Smooth muscle cell (in vitro differentiated cells): Measurements from ENCODE around the gene ZAP70. TPM values are rescaled to one million over a fixed set of nuclear protein-coding genes. Genes with fewer than 3 reads are reported as not detected.

Experiments
- DNase-seq: peaks from one replicate; lab custom pipeline; 2025; ENCODE audit not compliant: unreplicated experiment; lab: John Stamatoyannopoulos, UW
- H2AFZ ChIP-seq: fragments of 200-600 bp; sonication (generic); 2 replicates; pipeline ENCODE4 v1.6.0; 2016; ENCODE audit warnings: antibody characterized with exemption, low read depth, mild to moderate bottlenecking
- H3F3A ChIP-seq: fragments of 200-600 bp; sonication (generic); 2 replicates; pipeline ENCODE4 v1.6.0; 2017; ENCODE audit warnings: antibody characterized with exemption, low read depth
- H3K27ac ChIP-seq: fragments of 200-600 bp; sonication (generic); 2 replicates; pipeline ENCODE4 v1.5.1; 2016; ENCODE audit warnings: low read depth, mild to moderate bottlenecking
- H3K27me3 ChIP-seq: fragments of 200-600 bp; sonication (generic); 2 replicates; pipeline ENCODE4 v1.6.1; 2016; ENCODE audit warnings: low read depth, mild to moderate bottlenecking
- H3K36me3 ChIP-seq: fragments of 200-600 bp; sonication (generic); 2 replicates; pipeline ENCODE4 v1.5.1; 2016; ENCODE audit warnings: low read depth
- H3K4me1 ChIP-seq: fragments of 200-600 bp; sonication (generic); 2 replicates; pipeline ENCODE4 v1.5.1; 2016; ENCODE audit warnings: low read depth
- H3K4me2 ChIP-seq: fragments of 200-600 bp; sonication (generic); 2 replicates; pipeline ENCODE4 v1.6.0; 2016; ENCODE audit warnings: mild to moderate bottlenecking
- H3K4me3 ChIP-seq: fragments of 200-600 bp; sonication (generic); 2 replicates; pipeline ENCODE4 v1.5.1; 2016; ENCODE audit warnings: mild to moderate bottlenecking
- H3K79me2 ChIP-seq: fragments of 200-600 bp; sonication (generic); 2 replicates; pipeline ENCODE4 v1.6.0; 2016; ENCODE audit warnings: low read depth, mild to moderate bottlenecking
- H3K9ac ChIP-seq: fragments of 200-600 bp; sonication (generic); 2 replicates; pipeline ENCODE4 v1.6.0; 2016; ENCODE audit warnings: low read depth
- H3K9me3 ChIP-seq: fragments of 200-600 bp; sonication (generic); replicated peaks from 2 replicates; pipeline ENCODE4 v1.5.1; 2016; ENCODE audit warnings: low read depth
- H4K20me1 ChIP-seq: fragments of 200-600 bp; sonication (generic); 2 replicates; pipeline ENCODE4 v1.6.0; 2016; ENCODE audit warnings: low read depth
- CTCF ChIP-seq: fragments of 200-600 bp; sonication (generic); IDR thresholded peaks from 2 replicates; pipeline ENCODE4 v1.5.1; 2017; ENCODE audit warnings: borderline replicate concordance, mild to moderate bottlenecking, antibody characterized with exemption; ENCODE audit not compliant: insufficient read depth, poor library complexity, severe bottlenecking
- WGBS: methylation state at CpG from one replicate; pipeline ENCODE4 v1.1.7; 2016; ENCODE audit warnings: low lambda C conversion rate; 5-methylcytosine and 5-hydroxymethylcytosine counted together
- polyA plus RNA-seq: library from polyadenylated mRNA; unstranded; fragments of >200 nt; fragmentation: Nextera tagmentation; extraction: Ambion mirVana; gene quantifications from 2 replicates; pipeline ENCODE4 v1.2.1, GENCODE V29; 2016
- total RNA-seq: library from RNA; depleted of rRNA; stranded (reverse); fragments of >200 nt; gene quantifications from 2 replicates; pipeline ENCODE4 v1.2.3, GENCODE V29; 2014

ZAP70 gene
- total and polyA plus RNA-seq, 2 experiments from 2014 or later: 0.24 to 0.40 TPM

DNA sequence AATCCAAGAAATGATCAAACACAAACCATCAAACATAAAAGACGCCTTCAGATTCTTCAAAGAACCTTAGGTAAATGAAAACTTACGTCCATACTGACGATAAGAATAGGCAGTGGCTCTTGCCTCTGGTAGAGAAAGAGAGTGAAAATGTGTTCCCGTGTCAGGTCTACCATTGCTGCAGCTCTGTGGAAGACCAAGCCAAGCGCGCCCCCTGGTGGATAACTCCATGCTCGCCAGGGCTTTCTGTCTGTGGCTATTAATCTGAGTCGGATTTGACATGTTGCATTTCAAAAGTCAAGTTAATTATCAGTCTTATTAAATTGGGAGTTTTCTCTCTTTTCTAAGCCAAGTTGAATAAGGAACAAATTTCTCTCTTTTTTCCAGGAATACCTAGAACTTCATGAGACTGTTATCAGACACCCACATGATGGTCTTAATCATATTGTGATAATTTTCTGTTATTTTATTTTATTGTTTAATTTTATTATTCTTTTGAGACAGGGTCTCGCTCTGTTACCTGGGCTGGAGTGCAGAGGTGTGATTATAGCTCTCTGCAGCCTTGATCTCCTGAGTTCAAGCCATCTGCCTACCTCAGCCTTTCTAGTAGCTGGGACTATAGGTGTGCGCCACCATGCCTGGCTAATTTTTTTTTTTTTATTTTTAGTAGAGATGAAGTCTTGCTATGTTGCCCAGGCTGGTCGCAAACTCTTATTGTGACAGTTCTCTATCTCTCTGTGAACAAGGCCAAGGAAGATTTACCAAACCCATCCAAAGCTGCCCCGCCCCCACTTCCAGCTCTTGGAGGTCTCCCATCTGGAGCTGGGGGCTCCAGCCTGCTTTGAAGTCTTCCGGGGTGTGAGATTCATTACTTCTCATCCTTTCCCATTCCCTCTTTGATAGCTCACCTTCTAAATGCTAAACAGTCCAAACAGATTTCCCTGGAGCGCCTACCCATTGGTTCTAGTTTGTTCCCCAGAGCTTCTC lies 15.8 kb upstream of the ZAP70 start:
- TF ChIP-seq CTCF: peak; percentile 90
- peak overlapping the region; percentile 32 for H2AFZ ChIP-seq
- 31% methylated on average over 14 of the region's 14 CpGs for WGBS

DNA sequence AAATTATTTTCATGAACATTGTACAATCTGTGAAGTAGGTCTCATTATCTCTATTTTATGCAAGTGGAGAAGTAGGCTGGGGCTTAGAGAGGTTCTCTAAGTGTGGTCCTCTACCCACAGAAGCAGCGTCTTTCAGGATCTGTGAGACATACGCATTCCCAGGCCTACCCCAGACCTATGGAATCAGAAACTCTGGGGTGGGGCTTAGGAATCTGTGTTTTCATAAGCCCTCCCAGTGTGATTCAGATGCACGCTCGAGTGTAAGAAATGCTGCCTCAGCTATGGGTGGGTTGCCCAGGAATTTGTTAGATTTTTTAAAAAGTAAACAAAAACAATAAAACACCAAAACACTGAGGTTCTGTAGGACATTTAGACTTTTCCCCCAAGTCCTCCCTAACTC lies 14.8 kb upstream of the ZAP70 start:
- H3K79me2 ChIP-seq: no peaks in the 10 kb centered on the region
- H3K4me2 ChIP-seq: no peak overlapping the region
- no peaks in the 10 kb centered on the region for H3K36me3 ChIP-seq
- H3K4me1 ChIP-seq: no peaks in the 10 kb centered on the region
- H3K27me3 ChIP-seq: no peaks in the 10 kb centered on the region
- no peaks in the 10 kb centered on the region for H3F3A ChIP-seq
- no peak for TF ChIP-seq CTCF
- no peak for DNase-seq
- WGBS: 37% methylated on average over 4 of the region's 4 CpGs
- no peak overlapping the region for H3K4me3 ChIP-seq
- no peak overlapping the region for H3K9ac ChIP-seq
- no peak overlapping the region for H3K27ac ChIP-seq
- H2AFZ ChIP-seq: peak overlapping the region; percentile 55
- H4K20me1 ChIP-seq: no peaks in the 10 kb centered on the region
- H3K9me3 ChIP-seq: no peaks in the 10 kb centered on the region

More for the DNA sequence above, 15.8 kb upstream of the ZAP70 start:
- H3K9me3 ChIP-seq: no peaks in the 10 kb centered on the region
- peak overlapping the region; percentile 14 for H3K4me3 ChIP-seq
- peak overlapping the region; percentile 44 for H3K4me2 ChIP-seq
- H3K9ac ChIP-seq: no peak overlapping the region
- H4K20me1 ChIP-seq: no peaks in the 10 kb centered on the region
- no peak overlapping the region for H3K27ac ChIP-seq
- H3K79me2 ChIP-seq: no peaks in the 10 kb centered on the region
- no peaks in the 10 kb centered on the region for H3F3A ChIP-seq
- no peaks in the 10 kb centered on the region for H3K4me1 ChIP-seq
- H3K36me3 ChIP-seq: no peaks in the 10 kb centered on the region
- peak; percentile 73 for DNase-seq
- no peaks in the 10 kb centered on the region for H3K27me3 ChIP-seq

- H4K20me1 ChIP-seq: no peaks in the 10 kb centered on the region
- no peaks in the 10 kb centered on the region for H3K4me1 ChIP-seq
- H3K36me3 ChIP-seq: no peaks in the 10 kb centered on the region
- H3K4me3 ChIP-seq: no peak overlapping the region
- H3K27ac ChIP-seq: no peak overlapping the region
- no peaks in the 10 kb centered on the region for H3K79me2 ChIP-seq
- H3F3A ChIP-seq: no peaks in the 10 kb centered on the region
- peak; percentile 59 for TF ChIP-seq CTCF
- no peak overlapping the region for H2AFZ ChIP-seq
- WGBS: 65% methylated on average over 11 of the region's 11 CpGs
- no peak overlapping the region for H3K4me2 ChIP-seq
- H3K9ac ChIP-seq: no peak overlapping the region
- no peak for DNase-seq
- H3K9me3 ChIP-seq: no peaks in the 10 kb centered on the region
- no peaks in the 10 kb centered on the region for H3K27me3 ChIP-seq
These were observed 13.5 kb upstream of the ZAP70 start for GRCh38 chr2:97699765-97700444.
